GM23338 (cell line): ENCODE measurements around the gene SSBP2. TPM values are rescaled to one million over a fixed set of nuclear protein-coding genes. Genes with fewer than 3 reads are reported as not detected.

Experiments
- ATAC-seq: fragments of 200-7000 bp; cut with Tn5 transposase; 3 replicates; pipeline ENCODE4 v1.9.1; 2020
- DNase-seq: peaks from one replicate; pipeline ENCODE4 v3.0.0-alpha.2; 2015; ENCODE audit warnings: low spot score
- H2AFZ ChIP-seq: fragments of 200-600 bp; sonication (generic); 2 replicates; pipeline ENCODE4 v1.8.0; 2016; ENCODE audit warnings: antibody characterized with exemption, mild to moderate bottlenecking, moderate library complexity
- H3F3A ChIP-seq: fragments of 200-600 bp; sonication (generic); replicated peaks from 2 replicates; pipeline ENCODE4 v1.8.0; 2017; ENCODE audit warnings: antibody characterized with exemption, mixed run types, low read depth
- H3K27ac ChIP-seq: fragments of 200-600 bp; sonication (generic); 2 replicates; pipeline ENCODE4 v1.6.1; 2016; ENCODE audit warnings: low read depth
- H3K27me3 ChIP-seq: fragments of 200-600 bp; sonication (generic); 2 replicates; pipeline ENCODE4 v1.8.0; 2016; ENCODE audit warnings: mild to moderate bottlenecking, mixed run types, moderate library complexity; ENCODE audit not compliant: insufficient read depth
- H3K36me3 ChIP-seq: fragments of 200-600 bp; sonication (generic); 2 replicates; pipeline ENCODE4 v1.8.0; 2016; ENCODE audit warnings: mild to moderate bottlenecking; ENCODE audit not compliant: insufficient read depth
- H3K4me1 ChIP-seq: fragments of 200-600 bp; sonication (generic); 2 replicates; pipeline ENCODE4 v1.8.0; 2016; ENCODE audit warnings: mild to moderate bottlenecking, moderate library complexity; ENCODE audit not compliant: insufficient read depth
- H3K4me2 ChIP-seq: fragments of 200-600 bp; sonication (generic); 2 replicates; pipeline ENCODE4 v1.7.1; 2017; ENCODE audit warnings: mixed run types
- H3K4me3 ChIP-seq: fragments of 200-600 bp; sonication (generic); 2 replicates; pipeline ENCODE4 v1.6.1; 2016; ENCODE audit warnings: mixed run types
- H3K79me2 ChIP-seq: fragments of 200-600 bp; sonication (generic); replicated peaks from 2 replicates; pipeline ENCODE4 v1.8.0; 2017; ENCODE audit warnings: mild to moderate bottlenecking; ENCODE audit not compliant: insufficient read depth
- H3K9me2 ChIP-seq: fragments of 200-600 bp; sonication (generic); 2 replicates; pipeline ENCODE4 v1.8.0; 2017; ENCODE audit not compliant: insufficient read depth
- H4K20me1 ChIP-seq: fragments of 200-600 bp; sonication (generic); replicated peaks from 2 replicates; pipeline ENCODE4 v1.8.0; 2017; ENCODE audit warnings: mild to moderate bottlenecking; ENCODE audit not compliant: insufficient read depth
- H3K27ac Mint-ChIP-seq: 2 replicates; pipeline ENCODE4 v1.8.0; 2020; ENCODE audit warnings: inconsistent platforms, mild to moderate bottlenecking, moderate library complexity, mixed read lengths
- H3K27me3 Mint-ChIP-seq: 3 replicates; pipeline ENCODE4 v1.8.0; 2022; ENCODE audit warnings: low read depth, mild to moderate bottlenecking, moderate library complexity, mixed read lengths, inconsistent platforms; ENCODE audit not compliant: insufficient read depth, poor library complexity
- H3K36me3 Mint-ChIP-seq: 3 replicates; pipeline ENCODE4 v1.8.0; 2021; ENCODE audit warnings: low read depth, mild to moderate bottlenecking, inconsistent platforms, moderate library complexity, mixed read lengths
- H3K4me1 Mint-ChIP-seq: 3 replicates; pipeline ENCODE4 v1.8.0; 2020; ENCODE audit warnings: mild to moderate bottlenecking, inconsistent platforms, mixed read lengths
- H3K4me3 Mint-ChIP-seq: 3 replicates; pipeline ENCODE4 v1.8.0; 2021; ENCODE audit warnings: moderate library complexity, mild to moderate bottlenecking, inconsistent platforms, mixed read lengths
- H3K9me3 Mint-ChIP-seq: 3 replicates; pipeline ENCODE4 v1.8.0; 2020; ENCODE audit warnings: moderate library complexity, mild to moderate bottlenecking, inconsistent platforms, mixed read lengths
- ZNF331 ChIP-seq: fragments of 250-450 bp; sonication (Bioruptor Pico); IDR thresholded peaks from 2 replicates; pipeline ENCODE4 v1.5.0; 2020; ENCODE audit warnings: low read depth, mild to moderate bottlenecking, moderate library complexity
- polyA plus RNA-seq: library from polyadenylated mRNA; unstranded; fragments of >200 nt; fragmentation: Nextera tagmentation; extraction: Ambion mirVana; gene quantifications from 2 replicates; pipeline ENCODE4 v1.2.1, GENCODE V29; 2016
- total RNA-seq: library from RNA; depleted of rRNA; stranded (reverse); fragments of >200 nt; shearing (Covaris generic); gene quantifications from 2 replicates; pipeline ENCODE4 v1.2.3, GENCODE V29; 2014; rRNA removed
- TF ChIP-seq, protein P1 (sequence below), 2 experiments: fragments of 200-600 bp in 1 of 2; sonication (generic) in 1 of 2; conservative IDR thresholded peaks; 2 replicates each; pipeline versions ENCODE4 v1.5.1 to v1.6.1; 2016 to 2017; ENCODE audit warnings: antibody characterized with exemption in 2 of 2, low read depth in 2 of 2, mild to moderate bottlenecking in 2 of 2, moderate library complexity in 1 of 2

Gene SSBP2
- total and polyA plus RNA-seq, 2 experiments from 2014 or later = 21.5 to 24.7 TPM

DNA sequence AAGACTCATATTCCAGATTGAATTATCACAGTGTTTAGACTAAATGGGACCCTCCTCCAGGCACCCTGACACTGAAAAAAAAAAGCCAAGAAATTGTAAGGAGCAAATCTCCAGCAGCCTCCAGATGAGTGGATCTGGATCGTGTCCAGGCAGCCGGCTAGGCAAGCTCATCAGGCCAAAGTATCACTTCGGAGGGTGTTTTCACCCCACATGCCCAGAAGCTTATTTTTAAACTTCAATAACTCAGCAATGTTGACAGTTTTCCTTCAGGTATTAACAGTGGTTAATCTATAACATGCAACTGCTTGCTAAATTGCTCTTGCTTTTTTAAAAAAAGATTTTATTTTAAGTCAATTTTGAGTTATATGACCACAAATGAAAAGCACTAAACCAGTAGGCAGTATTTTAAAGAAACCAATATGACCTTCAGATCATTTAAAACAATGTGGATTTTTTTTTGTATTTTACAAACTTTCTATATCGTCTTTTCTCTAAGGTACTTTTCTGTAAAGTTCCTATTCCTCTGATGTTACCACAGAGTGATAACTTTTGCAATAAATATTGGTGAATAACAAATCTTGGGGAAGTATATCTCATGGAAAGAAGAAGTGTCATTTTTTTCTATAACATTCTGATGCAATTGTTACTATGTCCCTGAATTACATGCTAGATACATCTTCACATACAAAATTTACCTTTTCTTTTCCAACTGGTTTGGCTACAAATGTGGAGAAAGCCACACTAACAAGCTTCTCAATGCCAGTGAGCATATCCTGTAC lies 387.6 kb downstream of the SSBP2 start:
- H3K27ac Mint-ChIP-seq = no peak overlapping the region

More for the DNA sequence above, 387.6 kb downstream of the SSBP2 start:
- Histone ChIP-seq H3K9me2 (no peaks in the 10 kb centered on the region), H3F3A (no peaks in the 10 kb centered on the region), H2AFZ (no peak overlapping the region), H4K20me1 (no peaks in the 10 kb centered on the region), H3K27me3 (no peaks in the 10 kb centered on the region), H3K4me2 (no peak overlapping the region), H3K4me1 (peaks cover 15% of the 10 kb centered on the region; the same call in 1 of the 2 replicates), H3K4me3 (no peak overlapping the region), H3K27ac (no peak overlapping the region), H3K79me2 (no peaks in the 10 kb centered on the region), H3K36me3 (no peaks in the 10 kb centered on the region)
- ATAC-seq = no peak
- no peak overlapping the region for H3K4me3 Mint-ChIP-seq
- H3K36me3 Mint-ChIP-seq = no peaks in the 10 kb centered on the region
- DNase-seq = no peak
- peaks cover 2% of the 10 kb centered on the region for H3K27me3 Mint-ChIP-seq
- no peaks in the 10 kb centered on the region for H3K9me3 Mint-ChIP-seq
- peaks cover 8% of the 10 kb centered on the region for H3K4me1 Mint-ChIP-seq
- TF ChIP-seq, protein P1, sequence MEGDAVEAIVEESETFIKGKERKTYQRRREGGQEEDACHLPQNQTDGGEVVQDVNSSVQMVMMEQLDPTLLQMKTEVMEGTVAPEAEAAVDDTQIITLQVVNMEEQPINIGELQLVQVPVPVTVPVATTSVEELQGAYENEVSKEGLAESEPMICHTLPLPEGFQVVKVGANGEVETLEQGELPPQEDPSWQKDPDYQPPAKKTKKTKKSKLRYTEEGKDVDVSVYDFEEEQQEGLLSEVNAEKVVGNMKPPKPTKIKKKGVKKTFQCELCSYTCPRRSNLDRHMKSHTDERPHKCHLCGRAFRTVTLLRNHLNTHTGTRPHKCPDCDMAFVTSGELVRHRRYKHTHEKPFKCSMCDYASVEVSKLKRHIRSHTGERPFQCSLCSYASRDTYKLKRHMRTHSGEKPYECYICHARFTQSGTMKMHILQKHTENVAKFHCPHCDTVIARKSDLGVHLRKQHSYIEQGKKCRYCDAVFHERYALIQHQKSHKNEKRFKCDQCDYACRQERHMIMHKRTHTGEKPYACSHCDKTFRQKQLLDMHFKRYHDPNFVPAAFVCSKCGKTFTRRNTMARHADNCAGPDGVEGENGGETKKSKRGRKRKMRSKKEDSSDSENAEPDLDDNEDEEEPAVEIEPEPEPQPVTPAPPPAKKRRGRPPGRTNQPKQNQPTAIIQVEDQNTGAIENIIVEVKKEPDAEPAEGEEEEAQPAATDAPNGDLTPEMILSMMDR (conservative IDR thresholded peaks at IDR 0.05; ENCODE audit: low read depth in 2 of 2) = no peak
- no peak for TF ChIP-seq ZNF331 (CRISPR knock-in tag)

Other genes starting within 250 kb of the SSBP2 start
- gene ATG10, start 220.9 kb upstream of the SSBP2 start, total RNA-seq = 7.7 and 12.5 TPM in 2 replicates
- 16.4 and 17.7 TPM in 2 replicates for gene ATG10, start 220.9 kb upstream of the SSBP2 start, polyA plus RNA-seq